ENCODE results near the gene CSF1. TPM values are rescaled to one million over a fixed set of nuclear protein-coding genes. Genes with fewer than 3 reads are reported as not detected.
A peak's percentile ranks its signal among the peaks of the same experiment; 100 is the strongest.

Gene CSF1
- total and polyA plus RNA-seq, 2 of the 13 experiments (the other 11 are each of a cell fraction or from before 2014, with no cell fraction given), result 4.6 to 13.3 TPM

DNA sequence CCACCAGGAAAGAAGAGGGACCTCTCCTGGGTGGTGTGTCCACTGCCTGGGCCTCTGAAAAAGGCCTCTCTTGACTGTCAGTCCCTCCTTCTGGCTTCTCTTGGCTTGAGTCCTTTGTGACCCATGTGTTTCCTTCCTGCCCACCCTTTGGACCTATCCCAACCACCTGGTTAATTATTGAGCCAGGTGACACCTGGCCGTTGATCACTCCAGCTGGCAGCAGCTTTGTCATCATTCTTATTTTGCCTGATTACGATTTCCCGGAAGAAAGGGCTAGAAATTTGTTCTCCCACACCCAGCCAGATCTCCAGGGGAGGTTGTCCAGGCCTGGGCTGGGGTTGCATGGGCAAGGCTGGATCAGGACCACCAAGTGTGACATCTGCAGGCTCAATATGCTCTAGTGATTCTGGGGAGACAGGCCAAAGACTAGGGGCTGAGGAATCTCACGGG lies 24.8 kb downstream of the CSF1 start (continued):
- TF ChIP-seq SMYD3 (CRISPR knock-in tag; IDR thresholded peaks at IDR 0.05), result no peak
- TF ChIP-seq, protein P1, sequence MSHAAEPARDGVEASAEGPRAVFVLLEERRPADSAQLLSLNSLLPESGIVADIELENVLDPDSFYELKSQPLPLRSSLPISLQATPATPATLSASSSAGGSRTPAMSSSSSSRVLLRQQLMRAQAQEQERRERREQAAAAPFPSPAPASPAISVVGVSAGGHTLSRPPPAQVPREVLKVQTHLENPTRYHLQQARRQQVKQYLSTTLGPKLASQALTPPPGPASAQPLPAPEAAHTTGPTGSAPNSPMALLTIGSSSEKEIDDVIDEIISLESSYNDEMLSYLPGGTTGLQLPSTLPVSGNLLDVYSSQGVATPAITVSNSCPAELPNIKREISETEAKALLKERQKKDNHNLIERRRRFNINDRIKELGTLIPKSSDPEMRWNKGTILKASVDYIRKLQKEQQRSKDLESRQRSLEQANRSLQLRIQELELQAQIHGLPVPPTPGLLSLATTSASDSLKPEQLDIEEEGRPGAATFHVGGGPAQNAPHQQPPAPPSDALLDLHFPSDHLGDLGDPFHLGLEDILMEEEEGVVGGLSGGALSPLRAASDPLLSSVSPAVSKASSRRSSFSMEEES (CRISPR knock-in tag; IDR thresholded peaks at IDR 0.05), result peak; percentile 40; the same call in 1 of the 2 replicates
- TF ChIP-seq, protein P2, sequence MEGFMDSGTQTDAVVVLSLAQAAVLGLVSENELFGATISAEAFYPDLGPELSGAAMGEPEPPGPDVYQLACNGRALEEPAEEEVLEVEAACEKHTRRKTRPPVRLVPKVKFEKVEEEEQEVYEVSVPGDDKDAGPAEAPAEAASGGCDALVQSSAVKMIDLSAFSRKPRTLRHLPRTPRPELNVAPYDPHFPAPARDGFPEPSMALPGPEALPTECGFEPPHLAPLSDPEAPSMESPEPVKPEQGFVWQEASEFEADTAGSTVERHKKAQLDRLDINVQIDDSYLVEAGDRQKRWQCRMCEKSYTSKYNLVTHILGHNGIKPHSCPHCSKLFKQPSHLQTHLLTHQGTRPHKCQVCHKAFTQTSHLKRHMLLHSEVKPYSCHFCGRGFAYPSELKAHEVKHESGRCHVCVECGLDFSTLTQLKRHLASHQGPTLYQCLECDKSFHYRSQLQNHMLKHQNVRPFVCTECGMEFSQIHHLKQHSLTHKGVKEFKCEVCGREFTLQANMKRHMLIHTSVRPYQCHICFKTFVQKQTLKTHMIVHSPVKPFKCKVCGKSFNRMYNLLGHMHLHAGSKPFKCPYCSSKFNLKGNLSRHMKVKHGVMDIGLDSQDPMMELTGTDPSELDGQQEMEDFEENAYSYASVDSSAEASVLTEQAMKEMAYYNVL (CRISPR knock-in tag; IDR thresholded peaks at IDR 0.05; ENCODE audit: borderline replicate concordance), result peak; percentile 53; the same call in 1 of the 2 replicates
- no peak for TF ChIP-seq ZKSCAN8 (CRISPR knock-in tag; IDR thresholded peaks at IDR 0.05; ENCODE audit: borderline replicate concordance)
- no peak for TF ChIP-seq NFKBIZ (CRISPR knock-in tag; IDR thresholded peaks at IDR 0.05)
- no peak for TF ChIP-seq ZNF569 (CRISPR knock-in tag; IDR thresholded peaks at IDR 0.05; ENCODE audit: borderline replicate concordance)
- TF ChIP-seq SNRNP70 (IDR thresholded peaks at IDR 0.05; ENCODE audit: low read depth, low read length), result no peak
- no peak for TF ChIP-seq PTBP1 (IDR thresholded peaks at IDR 0.05; ENCODE audit: low read depth, low read length, poor library complexity, severe bottlenecking)
- no peak for TF ChIP-seq ZNF670 (CRISPR knock-in tag; IDR thresholded peaks at IDR 0.05; ENCODE audit: borderline replicate concordance)
- TF ChIP-seq, protein P3, sequence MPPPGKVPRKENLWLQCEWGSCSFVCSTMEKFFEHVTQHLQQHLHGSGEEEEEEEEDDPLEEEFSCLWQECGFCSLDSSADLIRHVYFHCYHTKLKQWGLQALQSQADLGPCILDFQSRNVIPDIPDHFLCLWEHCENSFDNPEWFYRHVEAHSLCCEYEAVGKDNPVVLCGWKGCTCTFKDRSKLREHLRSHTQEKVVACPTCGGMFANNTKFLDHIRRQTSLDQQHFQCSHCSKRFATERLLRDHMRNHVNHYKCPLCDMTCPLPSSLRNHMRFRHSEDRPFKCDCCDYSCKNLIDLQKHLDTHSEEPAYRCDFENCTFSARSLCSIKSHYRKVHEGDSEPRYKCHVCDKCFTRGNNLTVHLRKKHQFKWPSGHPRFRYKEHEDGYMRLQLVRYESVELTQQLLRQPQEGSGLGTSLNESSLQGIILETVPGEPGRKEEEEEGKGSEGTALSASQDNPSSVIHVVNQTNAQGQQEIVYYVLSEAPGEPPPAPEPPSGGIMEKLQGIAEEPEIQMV (CRISPR knock-in tag; IDR thresholded peaks at IDR 0.05; ENCODE audit: low read depth), result no peak
- TF ChIP-seq, protein P4, sequence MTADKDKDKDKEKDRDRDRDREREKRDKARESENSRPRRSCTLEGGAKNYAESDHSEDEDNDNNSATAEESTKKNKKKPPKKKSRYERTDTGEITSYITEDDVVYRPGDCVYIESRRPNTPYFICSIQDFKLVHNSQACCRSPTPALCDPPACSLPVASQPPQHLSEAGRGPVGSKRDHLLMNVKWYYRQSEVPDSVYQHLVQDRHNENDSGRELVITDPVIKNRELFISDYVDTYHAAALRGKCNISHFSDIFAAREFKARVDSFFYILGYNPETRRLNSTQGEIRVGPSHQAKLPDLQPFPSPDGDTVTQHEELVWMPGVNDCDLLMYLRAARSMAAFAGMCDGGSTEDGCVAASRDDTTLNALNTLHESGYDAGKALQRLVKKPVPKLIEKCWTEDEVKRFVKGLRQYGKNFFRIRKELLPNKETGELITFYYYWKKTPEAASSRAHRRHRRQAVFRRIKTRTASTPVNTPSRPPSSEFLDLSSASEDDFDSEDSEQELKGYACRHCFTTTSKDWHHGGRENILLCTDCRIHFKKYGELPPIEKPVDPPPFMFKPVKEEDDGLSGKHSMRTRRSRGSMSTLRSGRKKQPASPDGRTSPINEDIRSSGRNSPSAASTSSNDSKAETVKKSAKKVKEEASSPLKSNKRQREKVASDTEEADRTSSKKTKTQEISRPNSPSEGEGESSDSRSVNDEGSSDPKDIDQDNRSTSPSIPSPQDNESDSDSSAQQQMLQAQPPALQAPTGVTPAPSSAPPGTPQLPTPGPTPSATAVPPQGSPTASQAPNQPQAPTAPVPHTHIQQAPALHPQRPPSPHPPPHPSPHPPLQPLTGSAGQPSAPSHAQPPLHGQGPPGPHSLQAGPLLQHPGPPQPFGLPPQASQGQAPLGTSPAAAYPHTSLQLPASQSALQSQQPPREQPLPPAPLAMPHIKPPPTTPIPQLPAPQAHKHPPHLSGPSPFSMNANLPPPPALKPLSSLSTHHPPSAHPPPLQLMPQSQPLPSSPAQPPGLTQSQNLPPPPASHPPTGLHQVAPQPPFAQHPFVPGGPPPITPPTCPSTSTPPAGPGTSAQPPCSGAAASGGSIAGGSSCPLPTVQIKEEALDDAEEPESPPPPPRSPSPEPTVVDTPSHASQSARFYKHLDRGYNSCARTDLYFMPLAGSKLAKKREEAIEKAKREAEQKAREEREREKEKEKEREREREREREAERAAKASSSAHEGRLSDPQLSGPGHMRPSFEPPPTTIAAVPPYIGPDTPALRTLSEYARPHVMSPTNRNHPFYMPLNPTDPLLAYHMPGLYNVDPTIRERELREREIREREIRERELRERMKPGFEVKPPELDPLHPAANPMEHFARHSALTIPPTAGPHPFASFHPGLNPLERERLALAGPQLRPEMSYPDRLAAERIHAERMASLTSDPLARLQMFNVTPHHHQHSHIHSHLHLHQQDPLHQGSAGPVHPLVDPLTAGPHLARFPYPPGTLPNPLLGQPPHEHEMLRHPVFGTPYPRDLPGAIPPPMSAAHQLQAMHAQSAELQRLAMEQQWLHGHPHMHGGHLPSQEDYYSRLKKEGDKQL (CRISPR knock-in tag; IDR thresholded peaks at IDR 0.05; ENCODE audit: low read depth), result no peak
- peak; percentile 76 for TF ChIP-seq ZFX (CRISPR knock-in tag; IDR thresholded peaks at IDR 0.05; ENCODE audit: low read depth)

Data from HepG2 (cell line).